ENCODE measurements around the gene AKIRIN2. TPM values are rescaled to one million over a fixed set of nuclear protein-coding genes. Genes with fewer than 3 reads are reported as not detected.

Gene AKIRIN2
- total and polyA plus RNA-seq, 2 of the 13 experiments (the other 11 are each of a cell fraction or from before 2014, with no cell fraction given) = 15.6 to 23.4 TPM

- TF ChIP-seq, protein P1, sequence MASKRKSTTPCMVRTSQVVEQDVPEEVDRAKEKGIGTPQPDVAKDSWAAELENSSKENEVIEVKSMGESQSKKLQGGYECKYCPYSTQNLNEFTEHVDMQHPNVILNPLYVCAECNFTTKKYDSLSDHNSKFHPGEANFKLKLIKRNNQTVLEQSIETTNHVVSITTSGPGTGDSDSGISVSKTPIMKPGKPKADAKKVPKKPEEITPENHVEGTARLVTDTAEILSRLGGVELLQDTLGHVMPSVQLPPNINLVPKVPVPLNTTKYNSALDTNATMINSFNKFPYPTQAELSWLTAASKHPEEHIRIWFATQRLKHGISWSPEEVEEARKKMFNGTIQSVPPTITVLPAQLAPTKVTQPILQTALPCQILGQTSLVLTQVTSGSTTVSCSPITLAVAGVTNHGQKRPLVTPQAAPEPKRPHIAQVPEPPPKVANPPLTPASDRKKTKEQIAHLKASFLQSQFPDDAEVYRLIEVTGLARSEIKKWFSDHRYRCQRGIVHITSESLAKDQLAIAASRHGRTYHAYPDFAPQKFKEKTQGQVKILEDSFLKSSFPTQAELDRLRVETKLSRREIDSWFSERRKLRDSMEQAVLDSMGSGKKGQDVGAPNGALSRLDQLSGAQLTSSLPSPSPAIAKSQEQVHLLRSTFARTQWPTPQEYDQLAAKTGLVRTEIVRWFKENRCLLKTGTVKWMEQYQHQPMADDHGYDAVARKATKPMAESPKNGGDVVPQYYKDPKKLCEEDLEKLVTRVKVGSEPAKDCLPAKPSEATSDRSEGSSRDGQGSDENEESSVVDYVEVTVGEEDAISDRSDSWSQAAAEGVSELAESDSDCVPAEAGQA (IDR thresholded peaks at IDR 0.05; ENCODE audit: low read depth) = peak; percentile 84
- TF ChIP-seq, protein P1 (CRISPR knock-in tag; IDR thresholded peaks at IDR 0.05; ENCODE audit: borderline replicate concordance) = no peak
- 0 out of 2 replicates have a peak, but pooled peaks have one; percentile 44 for TF ChIP-seq ZNF564 (CRISPR knock-in tag; IDR thresholded peaks at IDR 0.05)
- TF ChIP-seq SIX1 (CRISPR knock-in tag; IDR thresholded peaks at IDR 0.05; ENCODE audit: borderline replicate concordance) = peak; percentile 97
- no peak for TF ChIP-seq SYNCRIP (IDR thresholded peaks at IDR 0.05; ENCODE audit: insufficient read depth, low read depth, low read length)
- TF ChIP-seq ZBTB14 (CRISPR knock-in tag; IDR thresholded peaks at IDR 0.05) = no peak
- TF ChIP-seq FOXC1 (CRISPR knock-in tag; IDR thresholded peaks at IDR 0.05; ENCODE audit: borderline replicate concordance) = no peak
- TF ChIP-seq ZNF20 (CRISPR knock-in tag; IDR thresholded peaks at IDR 0.05) = no peak
- no peak; the same call in 1 of the 2 replicates for TF ChIP-seq POLR2AphosphoS2 (IDR thresholded peaks at IDR 0.05; ENCODE audit: low read depth, low read length)
- no peak for TF ChIP-seq MAFF (IDR thresholded peaks at IDR 0.05; ENCODE audit: low read depth, low read length)
- no peak for TF ChIP-seq ZKSCAN5 (CRISPR knock-in tag; IDR thresholded peaks at IDR 0.05)
- peak; percentile 95 for TF ChIP-seq THRA (CRISPR knock-in tag; IDR thresholded peaks at IDR 0.05; ENCODE audit: borderline replicate concordance)
- peak; percentile 52; the same call in 1 of the 2 replicates for TF ChIP-seq MYNN (CRISPR knock-in tag; IDR thresholded peaks at IDR 0.05; ENCODE audit: low read depth)
- TF ChIP-seq PBX3 (CRISPR knock-in tag; IDR thresholded peaks at IDR 0.05; ENCODE audit: borderline replicate concordance) = no peak
- TF ChIP-seq NAIF1 (CRISPR knock-in tag; IDR thresholded peaks at IDR 0.05; ENCODE audit: borderline replicate concordance) = 0 out of 2 replicates have a peak, but pooled peaks have one; percentile 48
- no peak; the same call in 1 of the 2 replicates for TF ChIP-seq AHR (CRISPR knock-in tag; IDR thresholded peaks at IDR 0.05)
- TF ChIP-seq, protein P2, sequence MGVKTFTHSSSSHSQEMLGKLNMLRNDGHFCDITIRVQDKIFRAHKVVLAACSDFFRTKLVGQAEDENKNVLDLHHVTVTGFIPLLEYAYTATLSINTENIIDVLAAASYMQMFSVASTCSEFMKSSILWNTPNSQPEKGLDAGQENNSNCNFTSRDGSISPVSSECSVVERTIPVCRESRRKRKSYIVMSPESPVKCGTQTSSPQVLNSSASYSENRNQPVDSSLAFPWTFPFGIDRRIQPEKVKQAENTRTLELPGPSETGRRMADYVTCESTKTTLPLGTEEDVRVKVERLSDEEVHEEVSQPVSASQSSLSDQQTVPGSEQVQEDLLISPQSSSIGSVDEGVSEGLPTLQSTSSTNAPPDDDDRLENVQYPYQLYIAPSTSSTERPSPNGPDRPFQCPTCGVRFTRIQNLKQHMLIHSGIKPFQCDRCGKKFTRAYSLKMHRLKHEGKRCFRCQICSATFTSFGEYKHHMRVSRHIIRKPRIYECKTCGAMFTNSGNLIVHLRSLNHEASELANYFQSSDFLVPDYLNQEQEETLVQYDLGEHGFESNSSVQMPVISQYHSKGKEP (CRISPR knock-in tag; IDR thresholded peaks at IDR 0.05) = no peak
- TF ChIP-seq CBX2 (IDR thresholded peaks at IDR 0.05; ENCODE audit: low read depth, low read length) = no peak
- TF ChIP-seq CBX2 (CRISPR knock-in tag; IDR thresholded peaks at IDR 0.05; ENCODE audit: low read depth) = no peak
These were observed 30.4 kb downstream of the AKIRIN2 start (continued) for GRCh38 chr6:87671555-87672029.
